Measurements from ENCODE around the gene RTKN2.

The RTKN2 gene

GRCh38 chr10:62194924-62195674 lies 73.5 kb downstream of the RTKN2 start:
- TF ChIP-seq SIN3A (IDR thresholded peaks at IDR 0.05; ENCODE audit: borderline replicate concordance, insufficient read depth, low read length) = no peak
- no peak for TF ChIP-seq FOXP2 (optimal IDR thresholded peaks at IDR 0.05; ENCODE audit: borderline replicate concordance, extremely low read depth, extremely low read length, insufficient read depth)
- no peak for TF ChIP-seq TAF1 (IDR thresholded peaks at IDR 0.05; ENCODE audit: borderline replicate concordance, insufficient read depth, low read length)
- no peak for TF ChIP-seq REST (IDR thresholded peaks at IDR 0.05; ENCODE audit: insufficient read depth in 1 of 2, low read depth in 2 of 2, low read length in 2 of 2)
- no peak for TF ChIP-seq POLR2AphosphoS5 (IDR thresholded peaks at IDR 0.05; ENCODE audit: low read depth, low read length)

- TF ChIP-seq REST (IDR thresholded peaks at IDR 0.05; ENCODE audit: insufficient read depth in 1 of 2, low read depth in 2 of 2, low read length in 2 of 2) (no peak), POLR2AphosphoS5 (IDR thresholded peaks at IDR 0.05; ENCODE audit: low read depth, low read length) (no peak), FOXP2 (optimal IDR thresholded peaks at IDR 0.05; ENCODE audit: borderline replicate concordance, extremely low read depth, extremely low read length, insufficient read depth) (no peak), TAF1 (IDR thresholded peaks at IDR 0.05; ENCODE audit: borderline replicate concordance, insufficient read depth, low read length) (no peak), SIN3A (IDR thresholded peaks at IDR 0.05; ENCODE audit: borderline replicate concordance, insufficient read depth, low read length) (no peak)
Measured at GRCh38 chr10:62193479-62193878, 75.2 kb downstream of the RTKN2 start.

GRCh38 chr10:62189131-62189530 lies 79.5 kb downstream of the RTKN2 start:
- TF ChIP-seq REST (IDR thresholded peaks at IDR 0.05; ENCODE audit: insufficient read depth in 1 of 2, low read depth in 2 of 2, low read length in 2 of 2) = no peak
- TF ChIP-seq POLR2AphosphoS5 (IDR thresholded peaks at IDR 0.05; ENCODE audit: low read depth, low read length) = no peak
- no peak for TF ChIP-seq TAF1 (IDR thresholded peaks at IDR 0.05; ENCODE audit: borderline replicate concordance, insufficient read depth, low read length)
- TF ChIP-seq SIN3A (IDR thresholded peaks at IDR 0.05; ENCODE audit: borderline replicate concordance, insufficient read depth, low read length) = no peak
- TF ChIP-seq FOXP2 (optimal IDR thresholded peaks at IDR 0.05; ENCODE audit: borderline replicate concordance, extremely low read depth, extremely low read length, insufficient read depth) = no peak

- TF ChIP-seq FOXP2 (optimal IDR thresholded peaks at IDR 0.05; ENCODE audit: borderline replicate concordance, extremely low read depth, extremely low read length, insufficient read depth) (no peak), POLR2AphosphoS5 (IDR thresholded peaks at IDR 0.05; ENCODE audit: low read depth, low read length) (no peak), REST (IDR thresholded peaks at IDR 0.05; ENCODE audit: insufficient read depth in 1 of 2, low read depth in 2 of 2, low read length in 2 of 2) (no peak), TAF1 (IDR thresholded peaks at IDR 0.05; ENCODE audit: borderline replicate concordance, insufficient read depth, low read length) (no peak), SIN3A (IDR thresholded peaks at IDR 0.05; ENCODE audit: borderline replicate concordance, insufficient read depth, low read length) (no peak)
Measured at GRCh38 chr10:62188021-62188616, 80.5 kb downstream of the RTKN2 start.

All from PFSK-1 (cell line).